DOHH2 (cell line): ENCODE measurements around the gene ARHGAP19.

Source experiments
- EZH2phosphoT487 ChIP-seq: fragments of 200-600 bp; sonication (generic); IDR thresholded peaks from 2 replicates; pipeline ENCODE4 v1.6.1; 2017; ENCODE audit warnings: borderline replicate concordance, mild to moderate bottlenecking, antibody characterized with exemption, low read length, moderate library complexity, mixed read lengths
- TF ChIP-seq, protein P1 (sequence below): fragments of 200-600 bp; sonication (generic); IDR thresholded peaks from one replicate; pipeline ENCODE4 v1.5.1; 2014; ENCODE audit warnings: antibody characterized with exemption, mild to moderate bottlenecking, low read depth, low read length; ENCODE audit not compliant: poor library complexity, severe bottlenecking

DNA sequence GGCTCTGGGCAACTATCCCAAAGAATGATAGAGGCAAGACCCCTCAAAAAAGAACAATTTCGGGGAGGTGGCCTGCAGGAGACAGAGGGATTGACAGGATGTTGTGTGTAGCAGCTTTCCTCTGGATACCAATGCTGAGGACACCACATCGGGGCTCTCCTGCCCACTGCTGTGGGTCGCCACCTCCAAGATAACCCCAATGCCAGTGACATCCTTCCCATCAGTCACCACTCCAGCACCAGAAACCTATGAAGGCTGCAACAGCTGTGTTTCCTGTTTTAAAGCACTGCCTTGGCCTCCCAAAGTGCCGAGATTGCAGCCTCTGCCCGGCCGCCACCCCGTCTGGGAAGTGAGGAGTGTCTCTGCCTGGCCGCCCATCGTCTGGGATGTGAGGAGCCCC is 17.6 kb downstream of the ARHGAP19 start:
- TF ChIP-seq, protein P1, sequence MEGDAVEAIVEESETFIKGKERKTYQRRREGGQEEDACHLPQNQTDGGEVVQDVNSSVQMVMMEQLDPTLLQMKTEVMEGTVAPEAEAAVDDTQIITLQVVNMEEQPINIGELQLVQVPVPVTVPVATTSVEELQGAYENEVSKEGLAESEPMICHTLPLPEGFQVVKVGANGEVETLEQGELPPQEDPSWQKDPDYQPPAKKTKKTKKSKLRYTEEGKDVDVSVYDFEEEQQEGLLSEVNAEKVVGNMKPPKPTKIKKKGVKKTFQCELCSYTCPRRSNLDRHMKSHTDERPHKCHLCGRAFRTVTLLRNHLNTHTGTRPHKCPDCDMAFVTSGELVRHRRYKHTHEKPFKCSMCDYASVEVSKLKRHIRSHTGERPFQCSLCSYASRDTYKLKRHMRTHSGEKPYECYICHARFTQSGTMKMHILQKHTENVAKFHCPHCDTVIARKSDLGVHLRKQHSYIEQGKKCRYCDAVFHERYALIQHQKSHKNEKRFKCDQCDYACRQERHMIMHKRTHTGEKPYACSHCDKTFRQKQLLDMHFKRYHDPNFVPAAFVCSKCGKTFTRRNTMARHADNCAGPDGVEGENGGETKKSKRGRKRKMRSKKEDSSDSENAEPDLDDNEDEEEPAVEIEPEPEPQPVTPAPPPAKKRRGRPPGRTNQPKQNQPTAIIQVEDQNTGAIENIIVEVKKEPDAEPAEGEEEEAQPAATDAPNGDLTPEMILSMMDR, result no peak
- no peak for TF ChIP-seq EZH2phosphoT487
